HG03280 (cell line): Measurements from ENCODE around the gene CTNNBIP1.
A peak's percentile ranks its signal among the peaks of the same experiment; 100 is the strongest.

Source experiments
- ATAC-seq: cut with Tn5 transposase; IDR thresholded peaks from one replicate; pipeline ENCODE4 v1.9.1; 2021; ENCODE audit warnings: mild to moderate bottlenecking, moderate library complexity; ENCODE audit not compliant: unreplicated experiment

The CTNNBIP1 gene

DNA sequence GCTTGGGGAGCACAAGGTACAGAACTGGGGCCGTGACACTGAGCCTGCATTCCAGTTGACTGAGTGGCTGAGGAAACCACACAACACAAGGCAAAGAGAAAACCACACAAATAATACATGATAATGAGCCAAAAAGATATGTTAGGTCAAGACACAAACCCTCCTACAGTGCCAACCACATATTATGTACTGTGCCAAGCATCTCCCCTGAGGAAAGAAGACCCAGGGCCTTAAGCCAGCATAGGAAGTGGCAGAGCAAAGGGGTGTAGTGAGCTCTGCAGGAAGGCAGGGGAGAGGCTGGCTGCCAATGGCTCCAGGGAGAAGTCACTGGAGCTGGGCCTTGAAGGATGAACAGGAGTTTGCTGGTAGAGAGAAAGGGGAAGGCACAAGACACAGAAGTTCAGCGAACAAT is 28.2 kb downstream of the CTNNBIP1 start:
- ATAC-seq, result no peak

DNA sequence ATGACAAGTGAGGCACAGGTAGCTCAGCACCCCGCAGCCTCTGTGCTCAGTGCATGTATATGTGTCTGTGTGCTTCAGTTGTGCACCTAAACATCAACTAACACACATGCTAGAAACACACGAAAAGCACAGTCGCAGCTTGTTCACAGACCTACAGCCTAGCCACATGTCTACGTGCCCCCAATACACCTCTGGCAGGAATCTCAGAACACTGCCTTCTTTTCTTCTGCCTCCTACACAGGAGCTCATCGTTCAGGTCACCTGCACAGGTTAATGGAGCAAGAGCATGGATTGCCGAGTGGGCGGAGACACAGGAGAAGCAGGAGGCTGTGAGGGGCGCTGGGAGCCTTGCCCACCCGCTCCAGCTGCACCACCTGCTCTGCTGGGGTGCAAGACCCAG is 31.7 kb downstream of the CTNNBIP1 start:
- no peak for ATAC-seq

DNA sequence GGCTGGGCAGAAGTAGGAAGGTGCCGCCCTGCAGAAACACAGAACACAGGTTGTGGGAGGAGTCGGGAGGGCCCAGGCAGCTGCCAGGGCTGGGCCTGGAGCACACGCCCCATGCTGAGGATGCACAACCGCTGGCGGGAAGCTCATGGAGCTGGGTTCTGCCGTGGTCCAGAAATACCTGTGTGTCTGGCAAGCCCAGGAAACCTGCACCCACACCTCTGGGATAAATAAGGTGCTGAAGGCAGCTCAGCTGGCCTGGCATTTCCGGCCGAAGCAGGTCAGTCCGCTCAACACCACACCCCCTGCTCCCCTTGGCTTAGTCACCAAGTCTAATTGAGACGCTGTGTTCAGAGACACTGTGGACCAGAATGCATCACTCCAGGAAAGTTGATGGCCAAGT is 32.1 kb downstream of the CTNNBIP1 start:
- no peak for ATAC-seq

DNA sequence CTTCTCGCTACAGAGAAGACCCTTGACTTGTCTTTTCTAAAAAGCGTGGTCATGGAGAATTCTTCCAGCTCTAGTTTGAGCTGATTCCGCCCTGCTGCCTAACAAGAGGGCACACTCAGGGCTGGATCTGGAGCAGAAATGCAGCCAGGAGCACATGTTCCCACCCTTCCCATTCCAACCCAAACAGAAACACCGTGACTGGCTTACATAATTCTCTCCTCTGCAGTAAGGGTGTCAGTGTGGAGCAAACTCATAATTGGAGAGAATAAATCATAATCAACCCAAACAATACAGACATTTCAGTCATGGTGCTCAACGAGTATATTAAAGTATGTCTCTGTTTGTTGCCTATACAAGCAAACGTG is 34.5 kb downstream of the CTNNBIP1 start:
- no peak for ATAC-seq

DNA sequence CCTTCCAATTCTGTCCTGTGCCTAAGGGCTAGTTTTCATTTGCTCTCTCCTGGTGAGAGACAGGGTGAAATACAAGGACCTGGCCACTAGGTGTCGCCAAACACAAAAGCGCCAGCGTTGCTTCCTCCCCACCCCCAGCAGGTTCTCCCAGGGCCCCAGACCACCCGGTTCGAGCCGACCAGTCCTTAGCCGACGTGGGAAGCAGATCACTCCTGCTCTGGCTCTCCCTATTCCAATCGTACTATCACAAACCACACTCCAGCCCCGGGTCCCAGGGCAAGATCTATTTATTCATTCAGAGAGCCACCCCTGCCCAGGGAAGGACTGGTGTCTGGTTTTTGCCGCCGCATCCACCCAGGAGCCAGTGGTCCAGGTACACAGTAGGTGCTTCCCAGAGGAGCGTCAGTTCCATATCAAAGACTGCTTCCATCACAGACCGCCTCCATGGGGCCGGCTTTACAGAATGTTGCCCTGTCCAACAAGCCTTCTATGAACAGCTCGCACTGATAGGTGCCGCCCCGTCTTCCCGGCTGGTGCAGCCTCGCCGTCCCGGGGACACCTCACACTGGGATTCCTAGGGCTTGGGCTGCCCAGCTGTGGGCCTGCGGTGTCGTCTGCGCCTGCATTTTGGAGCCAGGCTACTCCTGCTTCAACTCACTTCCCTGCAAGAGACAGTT is 35.0 kb downstream of the CTNNBIP1 start:
- ATAC-seq, result no peak

DNA sequence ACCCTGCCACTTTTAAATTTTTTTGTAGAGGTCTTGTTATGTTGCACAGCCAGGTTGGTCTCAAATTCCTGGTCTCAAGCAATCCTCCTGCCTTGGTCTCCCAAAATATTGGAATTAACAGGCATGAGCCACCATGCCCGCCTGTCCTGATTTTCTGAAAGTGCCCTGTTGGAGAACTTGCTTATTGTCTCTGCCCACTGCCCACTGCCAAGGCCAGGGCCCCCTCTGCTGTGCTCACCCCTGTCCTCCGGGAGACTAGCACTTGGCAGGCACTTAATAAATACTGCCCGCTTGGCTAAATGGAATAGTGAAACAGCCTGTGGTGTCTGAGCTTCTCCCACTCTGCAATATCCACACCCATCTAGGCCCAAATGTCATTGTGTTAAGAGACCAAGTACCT is 35.7 kb downstream of the CTNNBIP1 start:
- no peak for ATAC-seq

DNA sequence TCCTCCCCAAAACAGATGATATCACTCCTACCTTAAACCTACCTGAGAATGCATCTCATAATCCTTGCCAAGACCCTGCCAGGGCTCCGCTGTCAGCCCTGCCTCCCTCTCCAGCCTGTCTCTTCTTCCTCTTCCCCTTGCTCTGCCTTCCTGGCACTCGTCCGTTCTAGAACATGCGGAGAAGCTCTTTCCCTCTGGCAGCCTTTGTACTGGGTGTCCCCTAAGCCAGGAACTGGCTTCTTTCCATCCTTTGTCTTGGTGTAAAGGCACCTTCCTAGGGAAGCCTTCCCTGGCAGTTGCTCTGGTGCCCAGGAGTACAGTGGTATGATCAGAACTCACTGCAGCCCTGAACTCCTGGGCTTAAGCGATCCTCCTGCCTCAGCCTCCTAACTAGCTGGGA is 36.1 kb downstream of the CTNNBIP1 start:
- ATAC-seq, result no peak

DNA sequence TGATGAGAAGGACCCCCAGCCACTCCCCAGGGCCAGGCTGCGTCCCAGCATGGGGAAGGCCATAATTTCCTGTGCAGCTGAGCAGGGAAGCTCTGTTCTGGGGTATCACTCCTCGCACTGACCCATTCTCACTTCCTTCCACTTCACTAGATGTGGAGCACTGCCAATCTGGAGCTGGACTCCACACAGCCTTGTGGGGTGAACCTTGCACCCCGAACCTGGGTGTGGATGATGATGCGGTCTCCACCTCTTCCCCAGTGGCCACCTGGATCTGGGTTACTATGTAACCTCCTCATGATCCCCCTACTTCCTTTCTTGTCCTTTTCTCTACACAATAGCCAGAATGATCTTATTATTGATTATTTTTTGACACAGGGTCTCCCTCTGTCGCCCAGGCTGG is 36.7 kb downstream of the CTNNBIP1 start:
- no peak for ATAC-seq

DNA sequence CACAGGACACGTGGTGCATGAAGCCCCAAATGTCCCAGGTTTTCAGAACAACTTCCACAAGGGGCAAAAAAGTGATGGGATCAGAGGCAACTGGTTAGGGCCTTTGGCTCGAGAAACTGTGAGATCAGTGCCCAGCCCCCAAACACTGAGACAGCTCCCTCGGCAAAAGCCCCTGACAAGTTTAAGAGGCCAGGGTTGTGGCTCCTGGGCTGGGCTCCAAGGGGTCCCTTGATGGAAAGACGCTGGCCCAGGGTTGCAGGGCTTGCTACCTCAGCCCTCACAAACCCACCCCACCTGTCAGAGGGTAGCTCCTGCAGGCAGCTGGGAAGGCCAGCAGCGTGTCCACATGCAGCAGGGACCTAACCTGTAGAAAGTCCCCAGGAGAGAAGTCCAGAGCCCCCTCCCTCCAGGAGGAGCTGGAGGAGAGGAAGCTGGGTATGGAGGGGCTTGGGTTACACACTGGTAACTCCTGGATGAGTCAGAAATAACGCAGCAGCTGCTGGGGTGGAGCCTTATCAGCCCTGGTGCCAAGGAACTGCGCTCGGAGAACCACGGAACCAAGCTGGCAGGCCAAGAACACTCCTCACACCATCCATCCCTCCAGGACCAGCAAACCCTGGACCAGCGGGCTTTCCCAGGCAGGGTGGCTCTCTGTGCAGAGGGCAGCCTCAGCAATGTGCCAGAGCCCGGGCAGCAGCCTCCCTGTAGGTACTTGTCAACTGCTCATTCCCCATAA is 37.5 kb downstream of the CTNNBIP1 start:
- ATAC-seq, result no peak

DNA sequence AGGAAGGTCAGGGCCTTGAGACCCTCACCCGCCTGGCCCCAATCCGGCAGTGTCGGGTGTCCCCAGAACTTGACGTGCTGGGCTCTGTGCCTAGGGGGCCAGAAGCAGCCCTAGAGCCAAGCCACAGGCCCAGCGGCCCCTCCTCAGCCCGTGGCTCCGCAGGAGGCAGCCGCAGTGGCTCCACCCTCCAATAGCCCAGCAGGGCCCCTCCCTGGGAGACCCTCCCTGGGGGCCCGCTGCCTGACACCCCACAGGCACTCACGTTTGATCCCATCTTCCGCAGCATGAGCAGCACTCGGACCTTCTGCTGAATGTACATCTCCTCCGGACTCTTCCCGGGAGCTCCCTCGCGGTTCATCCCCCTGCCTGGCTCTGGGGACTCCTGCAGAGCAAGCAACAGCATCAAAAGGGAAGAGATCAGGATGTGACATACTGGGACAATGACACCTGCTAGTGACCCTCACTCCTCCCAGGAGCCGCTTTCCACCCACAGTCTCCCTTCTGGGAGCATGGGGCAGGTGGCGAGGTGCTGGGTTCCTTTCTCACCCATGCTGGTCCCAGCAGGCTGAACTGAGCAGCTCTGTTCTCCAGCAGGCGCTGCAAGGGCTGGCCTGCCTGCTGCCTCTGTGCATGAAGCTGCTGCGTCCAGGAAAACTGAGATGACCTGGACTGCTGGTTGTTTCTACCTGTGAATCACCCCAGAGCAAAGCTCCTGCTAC is 38.2 kb downstream of the CTNNBIP1 start:
- no peak for ATAC-seq

DNA sequence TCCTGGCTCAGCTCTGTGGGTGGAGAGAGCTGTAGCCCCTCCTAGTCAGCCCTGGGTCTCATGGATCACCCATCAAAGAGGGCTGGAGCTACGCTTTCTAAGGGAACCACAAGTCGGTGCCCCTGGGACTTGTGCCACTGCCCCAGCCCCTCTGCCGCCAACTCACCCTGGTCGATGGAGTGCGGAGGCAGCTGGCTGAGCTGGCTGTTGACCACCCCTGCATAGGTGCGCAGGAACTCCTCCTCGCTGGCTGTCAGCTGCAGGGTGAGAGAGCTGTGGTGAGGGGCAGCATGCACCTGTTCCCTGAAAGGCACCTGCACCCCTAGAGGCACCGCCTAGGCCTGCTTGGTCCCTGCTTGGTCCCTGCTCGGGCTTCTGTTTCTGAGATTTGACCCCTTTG is 39.0 kb downstream of the CTNNBIP1 start:
- no peak for ATAC-seq

DNA sequence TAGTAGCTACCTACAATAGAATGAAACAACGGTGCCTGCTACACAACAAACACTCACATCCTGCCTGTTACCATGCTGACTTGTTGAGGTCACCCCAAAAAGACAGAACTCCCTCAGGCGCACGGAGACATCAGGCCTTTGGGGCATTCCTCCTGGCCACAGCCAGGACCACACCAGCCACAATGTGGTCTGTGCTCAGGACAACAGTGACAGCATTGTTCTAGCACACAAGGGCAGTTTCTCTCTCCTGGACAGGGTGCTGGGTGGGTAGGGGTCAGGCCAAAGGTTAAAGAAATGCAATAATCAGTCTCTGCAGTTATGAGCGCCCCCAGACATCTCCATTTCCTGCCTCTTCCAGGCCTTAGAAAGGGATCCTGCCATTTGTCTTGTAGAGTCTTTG is 39.5 kb downstream of the CTNNBIP1 start:
- no peak for ATAC-seq

DNA sequence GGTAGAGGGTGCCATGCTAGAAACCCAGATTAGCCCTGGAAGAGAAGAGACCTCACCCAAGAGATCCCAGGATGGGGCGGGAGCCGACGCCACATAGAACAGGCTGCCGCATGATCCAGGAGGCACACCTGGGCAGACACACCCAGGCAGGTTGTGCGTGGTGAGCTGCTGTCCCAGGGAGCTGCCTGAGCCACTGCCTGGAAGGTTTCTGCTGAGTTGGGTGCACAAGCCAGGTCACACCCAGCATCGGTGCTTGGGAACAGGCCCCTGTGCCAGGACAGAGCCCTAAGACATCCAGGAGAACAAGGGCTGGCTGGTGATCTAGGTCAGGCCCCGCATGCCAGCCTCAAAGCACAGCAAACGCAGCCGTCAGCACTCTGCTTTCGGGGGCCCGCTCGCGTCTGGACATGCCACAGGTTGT is 40.2 kb downstream of the CTNNBIP1 start:
- ATAC-seq, result no peak

DNA sequence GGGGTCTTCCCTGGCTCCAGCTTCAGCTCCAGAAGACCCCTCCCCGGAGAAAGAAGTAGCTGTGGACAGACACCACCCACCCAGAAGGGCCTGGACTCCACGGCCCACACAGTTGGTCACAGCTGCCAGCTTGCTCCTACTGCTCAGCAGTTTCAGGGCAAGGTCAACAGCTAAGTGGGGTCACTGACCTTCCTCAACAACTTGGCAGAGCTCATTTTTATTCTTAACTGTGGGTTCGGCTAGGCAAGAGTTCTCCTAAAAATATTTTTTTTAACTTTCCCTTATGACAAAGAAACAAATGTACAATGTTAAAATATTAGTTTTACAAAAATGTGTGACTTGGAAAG is 41.9 kb downstream of the CTNNBIP1 start:
- ATAC-seq, result no peak

DNA sequence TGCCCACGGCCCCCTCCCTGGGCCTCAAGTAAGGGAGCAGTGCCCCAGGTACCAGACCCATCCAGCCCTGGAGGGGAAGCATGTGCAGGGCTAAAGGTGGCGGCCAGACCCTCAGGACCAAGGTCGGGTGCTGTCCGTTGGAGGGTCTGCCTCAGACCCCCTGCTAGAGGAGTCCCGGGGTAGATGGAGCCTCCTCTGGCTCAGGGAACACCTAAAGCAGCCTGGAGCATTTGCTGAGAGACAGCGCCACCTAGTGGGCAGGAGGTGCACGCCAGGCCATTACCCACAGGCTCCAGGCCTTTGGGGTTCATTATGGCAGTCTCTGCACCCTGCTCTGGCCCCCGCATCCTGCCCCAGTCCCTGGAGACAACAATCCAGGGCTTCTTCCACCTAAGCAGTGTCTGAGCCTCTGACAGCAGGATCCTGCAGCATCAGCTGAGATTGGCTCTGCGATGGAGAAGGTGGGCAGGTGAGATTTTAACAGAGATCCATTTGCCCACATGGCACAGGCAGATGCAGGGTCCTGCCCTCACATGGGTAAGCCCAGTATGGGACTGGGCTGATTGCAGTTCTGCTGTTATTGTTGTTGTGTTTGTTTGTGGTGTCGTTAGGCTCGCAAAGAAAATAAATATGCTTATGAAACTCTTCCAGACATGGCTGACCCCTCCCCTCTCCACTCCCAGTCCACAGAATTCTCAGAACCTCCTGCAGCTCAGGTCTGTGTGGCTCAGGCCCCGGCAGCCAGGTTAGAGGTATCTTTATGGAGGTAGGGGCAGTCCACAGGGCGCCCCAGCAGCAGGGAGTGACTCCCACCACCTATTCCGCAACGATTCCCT is 42.4 kb downstream of the CTNNBIP1 start:
- ATAC-seq, result peak; percentile 58

DNA sequence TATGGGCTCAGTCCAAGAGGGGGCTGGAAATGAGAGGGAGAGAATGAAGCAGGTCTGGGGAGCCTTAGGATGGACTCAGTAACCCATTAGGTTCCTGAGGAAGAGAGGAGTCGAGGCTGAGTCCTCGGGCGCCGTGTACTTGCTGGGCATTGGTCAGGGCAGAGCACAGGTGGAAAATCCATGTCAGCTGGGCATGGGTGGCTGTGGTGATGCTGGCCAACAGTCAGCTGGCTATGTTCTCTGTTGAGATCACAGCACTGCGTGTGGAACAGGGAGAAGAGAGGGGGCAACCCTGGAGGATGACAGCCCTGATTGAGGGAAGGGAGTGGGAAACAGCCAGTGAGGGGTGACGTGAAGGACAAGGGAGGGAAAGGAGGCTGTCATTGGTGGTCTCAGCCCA is 43.2 kb downstream of the CTNNBIP1 start:
- no peak for ATAC-seq

DNA sequence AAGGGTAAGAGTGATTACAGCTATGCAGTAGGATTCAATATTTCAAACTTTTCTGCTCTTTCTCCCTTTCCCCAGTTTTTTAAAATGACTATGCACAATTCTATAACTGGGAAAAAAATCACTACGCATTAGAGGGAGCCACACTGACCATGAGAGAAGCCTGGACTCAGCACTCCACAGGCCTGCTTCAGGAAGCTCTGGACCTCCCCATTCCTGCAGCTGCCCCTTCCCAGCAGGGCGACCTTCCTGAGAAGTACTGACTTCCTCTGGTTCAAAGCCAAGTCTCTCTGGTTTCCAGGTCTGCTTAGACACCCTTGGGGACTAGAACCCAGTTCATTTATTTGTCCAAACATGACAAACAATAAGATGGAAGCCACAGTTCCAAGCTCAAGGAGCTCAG is 44.3 kb downstream of the CTNNBIP1 start:
- no peak for ATAC-seq

DNA sequence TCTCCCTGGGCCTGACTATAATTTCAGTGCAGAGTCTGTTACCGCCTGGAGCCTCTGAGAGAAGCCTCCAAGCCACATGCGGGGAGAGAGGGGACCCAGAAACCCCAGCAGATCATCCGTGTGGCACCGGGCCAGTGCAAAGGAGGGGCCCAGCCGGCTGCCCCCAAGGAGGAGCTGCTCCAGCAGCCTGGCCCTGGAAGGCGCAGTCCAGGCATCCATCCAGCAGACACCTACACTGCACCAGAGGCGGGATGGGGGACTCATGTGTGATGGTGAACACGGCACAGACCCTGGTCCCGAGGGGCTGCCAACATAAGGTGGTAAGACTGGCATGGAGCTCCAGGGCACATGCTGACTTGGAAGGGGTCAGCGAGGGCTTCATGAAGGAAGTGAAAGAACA is 46.7 kb downstream of the CTNNBIP1 start:
- no peak for ATAC-seq

DNA sequence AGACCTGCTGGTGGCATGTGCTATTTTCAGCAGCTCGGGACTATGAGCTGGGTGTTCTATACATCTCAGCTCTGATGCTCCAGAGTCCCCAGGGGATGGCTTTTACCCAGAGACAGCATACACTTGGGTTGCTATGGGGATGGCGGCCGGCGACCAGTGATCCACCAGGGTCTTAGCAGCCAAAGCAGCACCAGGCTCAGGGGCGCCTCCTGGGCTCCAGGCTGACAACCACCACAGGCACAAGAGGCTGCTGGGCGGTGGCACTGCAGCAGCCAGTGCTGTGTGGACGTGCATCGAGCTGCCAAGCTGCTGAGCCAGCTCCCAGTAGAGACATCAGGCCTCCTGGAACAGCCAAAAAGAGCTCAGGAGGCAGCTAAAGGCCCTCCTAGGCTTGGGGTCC is 48.7 kb downstream of the CTNNBIP1 start:
- ATAC-seq, result no peak

DNA sequence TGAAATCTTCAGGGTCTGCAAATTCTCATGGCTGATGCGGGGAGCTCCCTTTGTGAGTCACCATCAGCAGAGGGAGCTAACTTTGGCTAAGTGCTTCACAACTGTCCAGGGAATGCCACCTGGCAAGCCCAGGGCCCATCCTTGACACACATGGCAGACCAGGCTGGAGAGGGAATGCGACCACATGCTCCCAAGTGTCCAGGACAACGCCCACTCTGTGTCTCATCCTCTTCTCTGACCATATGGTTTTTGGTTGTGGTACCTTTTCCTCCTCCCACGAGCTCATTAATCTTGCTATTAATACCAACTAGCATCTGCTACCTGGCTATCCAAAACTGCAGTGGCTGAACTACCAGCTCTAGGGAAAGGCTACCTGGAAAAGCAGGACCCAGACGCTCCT is 49.2 kb downstream of the CTNNBIP1 start:
- ATAC-seq, result no peak

DNA sequence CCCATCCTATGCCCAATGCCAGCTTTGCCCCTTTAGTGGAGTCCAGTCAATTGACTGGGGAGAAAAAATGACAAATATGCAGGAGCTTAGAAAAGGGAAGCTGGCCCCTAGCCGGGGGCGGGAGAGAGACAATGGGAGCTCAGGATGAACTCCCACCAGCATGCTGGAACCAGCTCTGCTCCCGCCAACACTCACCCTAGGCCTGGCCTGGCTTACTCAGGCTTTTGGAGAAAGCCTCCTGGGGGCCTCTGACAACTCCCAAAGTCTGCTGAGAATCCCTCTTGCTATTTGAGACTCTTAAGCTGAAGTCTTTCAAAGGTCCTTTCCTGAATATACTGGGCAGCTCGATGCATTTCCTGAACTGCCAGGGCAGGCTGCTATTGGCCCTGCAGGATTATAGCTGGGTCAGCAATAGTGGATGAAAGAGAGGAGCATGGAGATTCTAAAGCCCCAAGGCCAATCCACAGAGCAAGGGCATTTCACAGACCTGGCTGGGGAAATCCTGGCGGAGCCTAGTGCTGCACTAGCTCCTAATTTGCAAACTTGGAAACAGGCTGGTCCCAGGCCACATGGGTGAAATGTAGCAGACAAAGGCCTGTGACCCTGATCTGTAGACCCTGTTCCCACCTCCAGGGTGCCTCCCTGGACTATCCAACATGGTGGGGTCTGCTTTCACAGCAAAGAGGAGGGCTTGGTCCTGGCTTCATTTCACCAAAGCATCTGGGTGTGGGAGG is 50.6 kb downstream of the CTNNBIP1 start:
- no peak for ATAC-seq
